Tongue (tissue), 2 donors: ENCODE measurements around the gene KCNJ2. TPM values are rescaled to one million over a fixed set of nuclear protein-coding genes. Genes with fewer than 3 reads are reported as not detected.

Experiments
- DNase-seq: peaks from one replicate; pipeline ENCODE4 v3.0.0-alpha.2; 2015
- total RNA-seq: library from RNA; depleted of rRNA; stranded (reverse); fragments of >200 nt; gene quantifications from one replicate; pipeline ENCODE4 v1.2.3, GENCODE V29; 2014

The KCNJ2 gene
- total RNA-seq, 1 donor from 2014 or later = 19.1 TPM

DNA sequence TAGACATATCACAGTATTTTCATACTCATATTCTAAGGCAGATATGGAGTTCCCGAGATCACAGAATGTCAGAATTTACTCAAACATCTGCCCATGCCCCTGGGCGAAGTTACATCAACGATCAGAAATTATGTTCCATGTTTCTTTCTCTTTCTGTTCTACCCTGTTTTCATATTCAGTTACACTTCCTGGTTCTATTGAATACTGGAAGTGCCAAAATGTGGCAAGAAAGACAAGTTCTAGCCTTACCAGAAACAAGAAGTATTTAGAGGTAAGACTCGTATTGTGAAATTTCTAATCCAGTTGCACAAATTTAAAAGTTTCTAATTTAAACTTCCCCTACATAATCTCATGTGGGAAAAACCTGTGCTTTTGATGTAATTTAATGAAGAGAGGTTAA, 36.1 kb downstream of the KCNJ2 start:
- no peak for DNase-seq

DNA sequence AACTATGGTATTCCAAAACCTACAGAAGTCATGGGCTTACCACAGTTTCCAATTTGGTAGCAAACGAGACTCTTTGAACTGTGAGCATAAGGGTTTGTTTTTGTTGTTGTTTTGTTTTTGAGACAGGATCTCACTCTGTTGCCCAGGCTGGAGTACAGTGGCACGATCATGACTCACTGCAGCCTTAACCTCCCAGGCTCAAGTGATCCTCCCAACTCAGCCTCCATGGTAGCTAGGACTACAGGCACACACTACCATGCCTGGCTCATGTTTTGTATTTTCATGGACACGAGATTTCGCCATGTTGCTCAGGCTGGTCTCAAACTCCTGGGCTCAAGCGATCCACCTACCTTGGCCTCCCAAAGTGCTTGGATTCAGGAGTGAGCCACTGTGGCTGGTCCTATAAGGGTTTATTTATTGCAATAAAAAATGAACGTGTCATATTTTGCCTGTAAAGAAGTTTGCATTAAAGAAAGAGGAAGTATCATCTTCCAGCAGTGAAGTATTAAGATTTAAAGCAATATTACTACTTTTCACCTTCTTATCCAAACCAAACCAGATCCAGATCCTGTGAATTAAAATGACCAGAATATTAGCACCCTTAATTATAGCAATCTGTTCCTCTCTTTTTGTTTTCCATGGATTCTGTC, 37.2 kb downstream of the KCNJ2 start:
- DNase-seq = no peak

DNA sequence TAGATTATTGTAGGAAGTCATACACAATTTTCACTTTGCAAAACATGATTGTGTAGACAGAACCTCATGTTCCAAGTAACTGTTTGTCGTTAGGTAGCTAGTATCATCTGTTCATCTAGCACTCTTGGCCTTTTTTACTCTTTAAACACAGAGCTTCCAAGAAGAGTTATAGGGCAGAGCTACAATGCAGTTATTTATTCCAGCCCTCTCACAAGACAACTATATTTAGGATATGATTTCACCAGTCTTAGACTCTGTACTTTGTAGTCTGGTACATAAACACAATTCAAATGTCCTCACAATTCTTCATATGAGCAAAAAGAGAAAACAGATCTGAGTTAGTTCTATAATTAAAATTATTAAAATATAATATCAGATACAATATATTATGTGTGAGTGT, 37.9 kb downstream of the KCNJ2 start:
- no peak for DNase-seq

DNA sequence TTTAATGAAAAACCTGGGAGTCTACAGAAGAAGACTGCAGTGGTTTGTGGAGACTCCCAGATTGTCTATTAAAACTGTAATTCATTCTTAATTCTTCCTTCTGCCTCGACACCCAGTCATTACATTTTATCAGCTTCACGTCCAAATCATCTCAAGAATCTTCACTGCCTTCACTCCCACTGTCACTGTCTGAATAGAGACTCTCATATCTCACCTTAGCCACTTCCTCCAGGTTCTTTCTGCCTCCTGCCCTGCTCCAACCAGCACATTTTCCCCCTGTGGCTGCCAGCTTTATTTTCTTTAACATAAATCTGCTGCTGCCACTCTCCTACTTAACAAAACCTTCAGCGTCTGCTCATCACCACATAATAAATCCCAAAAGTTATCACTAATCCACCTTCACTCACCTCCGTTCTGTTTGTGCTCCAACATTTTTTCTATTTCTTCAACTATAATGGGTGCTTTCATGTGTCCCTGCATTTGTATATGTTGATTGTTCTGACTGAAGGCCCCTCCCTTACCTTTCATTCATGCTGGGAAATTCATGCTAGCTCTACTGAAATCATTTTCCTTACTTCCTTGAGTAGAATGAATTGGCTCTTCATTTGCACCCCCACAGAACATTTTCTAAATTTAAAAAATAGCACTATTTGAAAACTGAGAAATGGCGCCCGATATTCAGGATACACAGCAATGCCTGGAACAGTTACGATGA, 38.9 kb downstream of the KCNJ2 start:
- DNase-seq = no peak

DNA sequence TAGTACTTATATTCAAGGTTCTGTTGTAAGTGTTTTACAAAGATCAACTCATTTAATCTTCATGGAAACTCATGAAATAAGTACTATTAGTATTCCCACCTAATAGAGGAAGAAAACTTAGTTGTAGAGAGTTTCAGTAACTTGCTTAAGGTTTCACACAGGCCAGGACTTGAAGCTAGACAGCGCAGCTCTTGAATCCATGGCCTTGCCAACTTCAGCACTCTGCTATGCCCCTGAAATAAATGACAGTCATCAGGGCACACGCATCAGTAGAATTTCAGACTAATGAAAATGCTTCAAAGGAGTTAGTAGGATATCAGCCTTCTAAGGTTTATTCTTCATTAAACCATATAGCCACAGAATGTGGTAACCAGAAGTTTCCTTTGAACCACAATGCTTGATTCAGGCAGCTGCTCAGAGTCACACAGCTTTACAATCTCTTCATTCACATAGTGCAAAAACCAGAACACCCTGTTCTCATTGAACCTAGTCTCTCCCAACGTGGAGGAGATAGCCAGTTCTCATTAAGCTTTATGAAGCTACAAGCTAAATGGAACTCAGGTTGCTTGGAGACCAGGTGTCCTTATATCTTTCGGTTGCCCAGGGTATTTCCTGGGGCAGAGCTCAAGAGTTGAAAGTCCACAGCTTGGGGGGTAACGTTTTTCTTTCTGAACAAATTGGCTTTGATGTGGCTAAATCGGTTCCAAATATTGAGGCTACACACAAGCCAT, 39.7 kb downstream of the KCNJ2 start:
- DNase-seq = no peak

DNA sequence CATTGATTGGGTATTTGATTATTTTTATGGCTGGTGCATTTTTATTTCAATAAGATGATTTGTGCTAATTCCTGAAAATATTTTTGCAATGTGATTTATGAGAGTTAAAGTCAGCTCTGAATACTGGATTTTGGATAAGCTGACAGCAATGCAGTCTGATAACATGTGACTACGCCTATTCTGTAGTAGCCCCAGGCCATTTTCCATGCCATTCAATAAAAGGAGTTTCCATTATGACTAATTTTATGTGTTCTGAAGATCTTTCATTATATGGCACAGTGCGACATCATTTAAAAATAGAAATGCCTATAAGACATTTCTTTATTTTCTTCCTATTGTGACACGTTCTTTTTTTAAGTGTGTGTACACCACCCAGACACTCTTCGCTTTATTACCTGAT, 46.3 kb downstream of the KCNJ2 start:
- DNase-seq = no peak

DNA sequence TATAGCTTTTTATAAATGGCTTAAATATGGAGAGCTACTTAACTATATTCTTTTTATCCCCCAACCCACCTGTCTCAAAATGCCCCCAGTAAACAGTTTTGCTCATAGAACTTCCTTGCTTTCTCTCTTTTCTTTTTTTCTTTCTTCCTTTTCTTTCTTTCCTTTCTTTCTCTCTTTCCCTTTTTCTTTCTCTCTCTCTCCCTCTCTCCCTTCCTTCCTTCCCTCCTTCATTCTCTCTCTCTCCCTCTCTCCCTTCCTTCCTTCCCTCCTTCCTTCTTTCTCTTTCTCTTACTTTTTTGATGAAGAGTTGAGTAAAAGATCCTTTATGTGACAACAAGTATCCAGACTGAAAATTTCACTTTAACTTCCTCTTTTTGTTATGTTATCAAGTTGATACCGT, 48.2 kb downstream of the KCNJ2 start:
- DNase-seq = no peak

DNA sequence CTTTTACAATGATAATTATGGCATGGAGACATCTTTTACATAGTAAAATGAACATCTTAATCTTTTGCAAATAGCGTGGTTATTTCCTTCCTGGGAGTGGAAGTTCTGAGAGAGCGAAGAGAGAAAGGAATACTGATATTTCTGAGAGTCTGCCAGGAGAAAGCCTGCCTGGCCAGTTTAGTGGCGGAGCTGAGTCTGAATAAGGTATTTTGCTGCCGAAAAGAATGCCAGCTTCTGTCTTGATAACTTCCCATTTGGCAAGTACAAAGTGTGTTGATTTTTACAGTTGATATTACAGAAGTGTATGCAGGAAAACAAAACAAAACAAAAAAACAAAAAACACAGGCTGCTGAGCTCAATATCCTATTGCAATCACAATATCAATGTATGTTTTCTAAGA, 55.9 kb downstream of the KCNJ2 start:
- DNase-seq = no peak

Other genes starting within 250 kb of the KCNJ2 start
- gene KCNJ16, start 94.3 kb upstream of the KCNJ2 start, total RNA-seq = 0.21 TPM